Lower lobe of right lung (tissue), 2 donors: Measurements from ENCODE around the gene LCK. TPM values are rescaled to one million over a fixed set of nuclear protein-coding genes. Genes with fewer than 3 reads are reported as not detected.

Experiments
- ATAC-seq, 2 donors: fragments of 200-7000 bp; cut with Tn5 transposase; one replicate each; pipeline ENCODE4 v1.9.1; 2020 to 2022; ENCODE audit warnings: mild to moderate bottlenecking in 2 of 2, moderate library complexity in 2 of 2
- DNase-seq: peaks from one replicate; pipeline ENCODE4 v3.0.0-alpha.2; 2020
- H3K27ac ChIP-seq: fragments of 200-600 bp; one replicate; pipeline ENCODE4 v1.8.0; 2022
- H3K27me3 ChIP-seq: fragments of 200-600 bp; one replicate; pipeline ENCODE4 v1.8.0; 2022; ENCODE audit warnings: low read depth
- H3K36me3 ChIP-seq: fragments of 200-600 bp; one replicate; pipeline ENCODE4 v1.8.0; 2022; ENCODE audit warnings: mild to moderate bottlenecking
- H3K4me1 ChIP-seq: fragments of 200-600 bp; one replicate; pipeline ENCODE4 v1.8.0; 2022
- H3K4me3 ChIP-seq: fragments of 200-600 bp; one replicate; pipeline ENCODE4 v1.8.0; 2022; ENCODE audit warnings: mild to moderate bottlenecking
- H3K9me3 ChIP-seq: fragments of 200-600 bp; one replicate; pipeline ENCODE4 v1.8.0; 2022
- CTCF ChIP-seq: fragments of 200-600 bp; IDR thresholded peaks from one replicate; pipeline ENCODE4 v1.8.0; 2022; ENCODE audit warnings: antibody characterized with exemption, mild to moderate bottlenecking
- intact Hi-C: fragments of 100-400 bp; cut with DNase I; formaldehyde crosslinking; loops from one replicate; pipeline ENCODE4 v1.11.0; 2022
- total RNA-seq: library from RNA; stranded (reverse); fragmentation: NEBNext Ultra II Directional; extraction: Animal tissue kit (Norgen Biotek cat#: 25700); gene quantifications from one replicate; pipeline ENCODE4 v1.2.1, GENCODE V29; 2021
- donor health status: DM: no; HTN: yes; CAD: no; lungs with severe emphysema.

LCK gene
- total RNA-seq, 1 donor from 2014 or later = 7.5 TPM

GRCh38 chr1:32215629-32216480, 35.2 kb upstream of the LCK start:
- H3K27ac ChIP-seq = no peak overlapping the region
- DNase-seq = peak; percentile 55
- H3K36me3 ChIP-seq = peaks cover 43% of the 10 kb centered on the region
- TF ChIP-seq CTCF = peak; percentile 80
- intact Hi-C loops = no loop called here
- no peaks in the 10 kb centered on the region for H3K9me3 ChIP-seq
- ATAC-seq = peak; percentile 78 to 80
- H3K4me1 ChIP-seq = peaks cover 15% of the 10 kb centered on the region
- no peaks in the 10 kb centered on the region for H3K27me3 ChIP-seq
- H3K4me3 ChIP-seq = no peak overlapping the region

- Histone ChIP-seq H3K4me3 (no peak overlapping the region), H3K4me1 (peaks cover 22% of the 10 kb centered on the region), H3K9me3 (no peaks in the 10 kb centered on the region), H3K27me3 (no peaks in the 10 kb centered on the region), H3K36me3 (peaks cover 43% of the 10 kb centered on the region), H3K27ac (no peak overlapping the region)
- intact Hi-C loops = no loop called here
- ATAC-seq (no peak), DNase-seq (no peak)
- TF ChIP-seq CTCF = no peak
Observed at GRCh38 chr1:32216566-32216965, 34.5 kb upstream of the LCK start.

DNA sequence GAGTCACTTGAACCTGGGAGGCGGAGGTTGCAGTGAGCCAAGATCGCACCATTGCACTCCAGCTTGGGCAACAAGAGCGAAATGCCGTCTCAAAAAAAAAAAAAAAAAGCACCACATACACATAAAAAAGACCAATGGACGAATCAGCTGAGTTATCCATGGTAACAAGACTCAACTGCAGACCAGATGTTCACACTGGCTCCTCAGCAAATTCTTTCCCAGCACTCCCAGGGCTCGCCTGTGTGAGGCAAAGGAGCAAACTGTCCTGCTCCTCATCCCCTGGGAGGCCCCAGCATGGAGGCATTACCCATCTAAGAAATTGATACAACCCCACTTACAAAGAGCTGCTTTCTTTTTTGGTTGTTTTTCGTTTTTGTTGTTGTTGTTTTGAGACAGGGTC, 32.0 kb upstream of the LCK start:
- Histone ChIP-seq H3K4me3 (no peak overlapping the region), H3K27me3 (no peaks in the 10 kb centered on the region), H3K4me1 (peaks cover 36% of the 10 kb centered on the region), H3K27ac (no peak overlapping the region), H3K36me3 (peaks cover 44% of the 10 kb centered on the region), H3K9me3 (no peaks in the 10 kb centered on the region)
- no peak for ATAC-seq
- TF ChIP-seq CTCF = no peak
- intact Hi-C loops = no loop called here
- no peak for DNase-seq

DNA sequence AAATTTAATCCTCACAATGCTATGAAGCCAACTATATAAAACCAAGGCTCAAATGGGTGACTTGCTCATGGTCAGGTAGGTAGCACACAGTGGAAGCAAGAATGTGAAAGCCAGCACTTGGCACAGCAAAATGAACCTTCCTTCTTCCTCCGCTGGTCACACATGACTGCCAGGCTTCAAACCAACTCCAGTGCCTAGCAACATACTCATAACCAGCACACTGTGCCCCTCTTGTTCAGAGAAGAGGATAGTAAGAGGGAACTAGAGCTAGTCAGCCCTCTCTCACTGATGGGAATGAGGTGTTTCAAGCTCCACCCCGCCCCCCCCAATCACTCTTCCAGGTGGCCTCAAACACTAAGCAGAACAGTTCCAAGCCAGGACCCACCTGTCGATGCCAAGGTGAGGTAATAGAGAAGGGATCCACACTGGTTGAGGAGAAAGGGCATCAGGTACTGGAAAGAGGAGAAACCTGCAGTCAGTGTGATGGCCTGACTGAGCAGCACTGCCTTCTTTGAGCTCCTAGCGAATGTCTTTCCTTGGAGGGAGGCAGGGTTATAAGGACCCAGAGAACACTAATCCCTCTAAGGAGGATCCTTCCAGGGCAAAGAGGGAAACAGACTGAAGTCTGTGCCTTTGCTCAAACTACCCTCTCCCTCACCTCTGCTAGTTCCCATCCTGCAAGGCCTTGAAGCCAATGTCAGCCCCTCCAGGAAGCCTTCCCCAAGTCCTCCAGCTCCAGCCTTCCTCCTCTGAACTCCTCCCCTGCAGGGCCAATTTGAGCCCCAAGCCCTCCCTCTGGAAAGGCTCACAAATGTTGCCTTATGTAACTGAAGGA, 30.1 kb upstream of the LCK start:
- H3K27ac ChIP-seq = peak overlapping the region; percentile 94
- peak overlapping the region; percentile 92 for H3K4me3 ChIP-seq
- H3K9me3 ChIP-seq = no peaks in the 10 kb centered on the region
- no peaks in the 10 kb centered on the region for H3K27me3 ChIP-seq
- intact Hi-C loops = no loop called here
- no peak for ATAC-seq
- peaks cover 45% of the 10 kb centered on the region for H3K36me3 ChIP-seq
- no peak for TF ChIP-seq CTCF
- DNase-seq = no peak
- H3K4me1 ChIP-seq = peaks cover 37% of the 10 kb centered on the region

GRCh38 chr1:32221581-32221979, 29.5 kb upstream of the LCK start:
- Histone ChIP-seq H3K4me1 (peaks cover 32% of the 10 kb centered on the region), H3K9me3 (no peaks in the 10 kb centered on the region), H3K27me3 (no peaks in the 10 kb centered on the region), H3K4me3 (peak overlapping the region; percentile 92), H3K36me3 (peaks cover 45% of the 10 kb centered on the region), H3K27ac (peak overlapping the region; percentile 94)
- ATAC-seq (no peak), DNase-seq (no peak)
- intact Hi-C loops = no loop called here
- no peak for TF ChIP-seq CTCF
